NK-92 treated with Interleukin-12 subunit alpha and Interleukin-12 subunit beta, amount 100 ng/mL, for 24 hours (cell line): ENCODE measurements around the gene ELF4.
A peak's percentile ranks its signal among the peaks of the same experiment; 100 is the strongest.

Experiments used
- DNase-seq: peaks from one replicate; lab custom pipeline; 2025; lab: John Stamatoyannopoulos, UW

ELF4 gene

DNA sequence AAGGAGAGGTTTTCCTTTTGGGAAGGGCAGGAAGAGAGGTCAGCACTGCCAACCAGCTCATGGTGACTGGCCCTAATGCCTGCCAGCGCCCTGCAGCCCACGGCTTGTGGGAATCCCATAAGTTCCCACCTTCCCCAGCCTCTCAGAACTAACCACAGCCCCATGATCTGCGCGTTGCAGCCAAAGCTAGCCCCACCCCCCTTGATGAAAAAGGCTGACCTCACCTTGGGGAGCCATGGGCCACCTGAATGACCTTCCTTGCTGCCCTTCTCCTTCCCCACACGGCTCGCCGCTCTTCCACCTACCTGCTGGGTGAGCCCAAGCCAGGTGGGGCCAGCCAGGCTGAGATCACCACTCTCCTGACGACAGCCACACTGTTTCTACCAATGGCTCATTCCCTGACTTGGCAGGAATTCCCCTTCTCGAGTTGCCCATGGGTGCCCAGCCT is 3.9 kb upstream of the ELF4 start:
- no peak for DNase-seq

DNA sequence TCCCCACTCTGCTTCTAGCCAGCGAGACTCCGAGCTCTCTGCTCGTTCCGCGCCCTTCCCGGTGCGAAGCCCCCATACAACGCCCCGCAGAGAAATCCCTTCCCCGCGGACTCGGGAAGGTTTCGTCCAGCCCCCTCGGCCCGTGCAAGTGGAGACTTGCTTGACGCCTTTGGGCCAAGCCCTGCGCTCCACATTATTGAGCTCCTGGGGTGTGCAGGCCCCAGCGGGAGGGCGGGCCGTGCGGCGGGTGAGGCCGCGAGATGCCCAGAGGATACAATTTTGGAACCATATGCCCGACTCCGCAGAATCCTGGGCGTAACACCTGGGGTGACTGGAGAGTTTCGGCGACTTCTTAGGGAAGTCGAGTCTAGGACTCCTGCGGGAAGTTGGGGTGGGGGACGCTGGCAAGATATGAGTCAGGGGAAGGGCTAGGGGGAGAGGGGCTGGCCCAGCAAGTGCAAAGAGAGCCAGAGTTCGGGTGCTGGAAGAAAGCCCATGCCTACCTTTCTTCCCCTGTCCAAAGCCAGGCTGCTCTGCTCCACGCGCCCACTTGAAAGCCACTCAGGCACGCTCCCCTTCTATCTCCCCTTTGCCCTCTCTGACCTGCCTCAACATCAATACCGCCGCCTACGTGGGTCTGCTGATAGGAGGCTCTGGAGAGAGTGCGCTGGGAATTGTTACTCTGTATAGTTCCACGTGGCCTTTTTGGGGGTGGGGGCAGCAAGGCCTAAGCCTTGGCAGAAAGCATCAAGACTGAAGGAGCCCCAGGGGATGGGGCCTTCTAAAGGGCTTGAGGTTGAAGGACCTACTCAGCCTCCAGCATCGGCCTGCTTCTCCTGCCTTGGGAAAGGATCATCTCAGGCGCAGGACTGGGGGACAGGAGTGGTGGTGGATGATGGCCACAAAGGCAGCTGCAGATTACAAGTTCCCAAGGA is 1.2 kb upstream of the ELF4 start:
- no peak for DNase-seq

DNA sequence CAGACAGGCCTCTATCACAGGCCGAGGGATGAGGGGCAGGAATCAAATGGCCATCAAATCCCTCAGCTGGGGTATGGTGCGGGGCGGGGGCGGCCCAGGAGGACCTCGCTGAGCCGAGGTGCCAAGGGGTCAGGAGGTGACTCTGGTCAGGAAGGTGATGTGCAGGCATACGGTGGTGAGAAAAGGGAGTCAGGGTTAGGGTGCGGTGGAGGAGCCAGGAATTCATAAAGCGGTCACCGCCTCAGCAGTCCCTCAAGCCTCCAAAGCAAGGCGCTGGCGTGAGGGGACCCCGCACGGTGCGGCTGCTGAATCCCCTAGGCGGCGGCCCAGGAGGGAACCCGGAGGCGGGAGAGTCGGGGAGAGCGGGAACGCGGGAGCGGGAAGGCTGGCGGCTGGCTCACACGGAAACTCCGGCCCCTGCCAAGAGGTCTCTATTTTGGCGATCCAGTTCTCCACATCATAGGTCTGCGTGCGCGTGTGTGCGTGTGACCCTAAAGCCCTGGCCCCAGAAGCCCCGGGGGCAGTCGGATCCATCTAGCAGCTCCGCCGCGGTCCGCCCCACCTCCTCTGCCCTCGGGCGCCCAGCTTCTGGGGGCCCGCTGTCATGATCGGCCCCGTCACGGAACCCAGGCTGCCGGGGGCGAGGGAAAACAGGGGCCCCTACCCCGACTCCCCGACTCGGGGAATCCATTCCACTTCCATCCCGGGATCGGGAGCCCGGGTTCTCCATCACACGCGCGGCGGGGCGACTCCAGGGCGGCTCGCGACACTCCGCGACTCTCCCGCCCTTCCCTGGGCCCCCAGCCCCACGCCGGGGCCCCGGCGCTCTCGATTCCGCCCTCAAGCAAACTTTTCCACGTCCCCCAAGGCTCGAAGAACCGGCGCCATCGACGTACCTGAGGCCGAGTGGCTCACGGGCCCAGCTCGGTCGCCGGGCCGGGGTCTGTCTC is 593 bp downstream of the ELF4 start:
- DNase-seq = no peak

DNA sequence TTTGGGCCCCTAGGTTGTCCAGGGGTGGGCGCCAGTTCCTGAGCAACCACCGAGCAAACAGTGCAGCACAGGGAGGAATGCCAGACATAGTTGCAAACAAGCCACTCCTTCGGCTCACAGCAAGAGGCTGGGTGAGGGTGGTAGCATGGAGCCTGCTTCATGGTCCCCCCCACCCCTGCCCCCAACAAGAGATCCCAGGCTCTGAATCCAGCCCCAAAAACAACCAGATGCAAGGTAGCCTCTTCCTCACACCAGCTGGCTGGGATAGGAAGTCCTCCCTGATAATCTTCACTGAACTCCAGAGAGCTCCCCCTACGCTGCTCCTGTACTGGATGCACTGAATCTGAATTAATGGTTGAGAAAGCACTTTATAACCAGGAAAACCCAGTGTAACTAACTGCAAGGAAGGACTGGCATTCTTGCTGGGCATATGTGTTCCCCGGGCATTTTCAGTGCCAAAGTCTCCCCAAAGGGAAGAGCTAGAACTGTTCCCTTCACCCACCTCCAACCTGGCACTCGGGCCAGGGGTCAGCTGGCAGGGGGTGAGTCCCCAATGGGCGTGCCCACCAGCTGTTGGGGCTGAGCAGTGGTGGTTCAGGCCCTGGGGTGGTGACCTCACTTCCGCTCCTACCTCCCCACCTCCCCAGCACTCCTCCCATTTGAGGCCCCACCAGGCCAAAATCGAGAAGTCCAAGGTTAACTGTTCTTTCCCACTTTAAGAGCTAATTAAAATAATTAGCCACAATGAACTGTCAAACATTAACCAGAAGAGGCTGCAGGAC is 1.5 kb downstream of the ELF4 start:
- peak; percentile 23 for DNase-seq

DNA sequence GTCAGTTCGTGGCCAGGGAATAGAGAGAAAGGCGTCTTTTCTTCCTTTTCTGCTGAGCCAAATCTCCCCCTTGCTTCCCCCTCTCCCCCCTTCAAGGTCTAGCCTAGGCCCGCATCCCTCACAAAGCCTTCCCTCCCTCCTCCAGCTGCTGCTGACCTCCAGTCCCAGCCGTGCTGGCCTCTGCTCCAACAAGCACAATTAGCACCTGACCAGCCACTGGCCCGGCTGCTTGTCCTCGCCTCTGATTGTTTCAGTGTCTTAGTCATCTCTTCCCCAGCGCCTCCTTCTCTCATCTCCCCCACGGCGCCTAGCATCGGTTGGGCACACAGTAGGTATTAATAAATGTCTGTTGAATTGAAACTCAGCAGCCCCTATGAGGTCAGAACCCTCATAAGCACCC is 4.2 kb downstream of the ELF4 start:
- no peak for DNase-seq

DNA sequence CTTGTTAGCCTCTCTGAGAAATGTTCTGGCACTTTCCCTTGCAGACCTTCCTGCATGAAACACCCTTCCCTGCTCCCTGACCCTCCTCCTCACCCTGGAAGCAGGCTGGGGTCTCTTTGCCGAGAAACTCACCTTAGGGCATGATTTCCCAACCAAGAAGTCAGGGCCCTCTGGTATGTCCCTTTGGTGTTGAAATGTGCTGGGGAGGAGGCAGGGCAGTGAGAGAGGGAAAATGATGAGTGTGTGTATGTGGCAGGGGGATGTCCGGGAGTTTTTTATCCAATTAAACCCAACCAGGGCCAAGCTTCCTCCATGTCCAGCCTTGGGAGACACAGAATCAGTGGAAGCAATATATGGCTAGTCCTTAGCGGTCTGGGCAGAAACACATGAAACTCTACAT is 5.1 kb downstream of the ELF4 start:
- no peak for DNase-seq

DNA sequence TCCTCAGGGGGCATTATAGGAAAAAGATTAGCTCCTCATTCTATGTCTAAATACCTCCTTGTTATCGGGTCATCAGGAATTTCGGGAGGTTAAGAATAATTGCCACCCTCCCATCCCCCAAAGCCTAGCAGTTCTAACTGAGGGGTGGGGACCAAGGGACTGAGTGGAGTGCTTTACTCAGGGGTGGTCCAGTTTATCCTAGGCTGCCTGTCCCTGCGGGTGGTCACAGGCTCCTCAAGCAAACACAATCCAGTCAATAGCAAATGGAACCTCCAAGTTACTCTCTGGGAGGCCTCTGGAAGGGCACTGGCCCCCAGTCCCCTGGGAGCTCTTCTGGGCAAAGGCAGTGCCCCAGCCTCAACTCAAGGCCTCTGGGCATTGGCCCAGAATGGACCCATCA is 6.7 kb downstream of the ELF4 start:
- DNase-seq = no peak

DNA sequence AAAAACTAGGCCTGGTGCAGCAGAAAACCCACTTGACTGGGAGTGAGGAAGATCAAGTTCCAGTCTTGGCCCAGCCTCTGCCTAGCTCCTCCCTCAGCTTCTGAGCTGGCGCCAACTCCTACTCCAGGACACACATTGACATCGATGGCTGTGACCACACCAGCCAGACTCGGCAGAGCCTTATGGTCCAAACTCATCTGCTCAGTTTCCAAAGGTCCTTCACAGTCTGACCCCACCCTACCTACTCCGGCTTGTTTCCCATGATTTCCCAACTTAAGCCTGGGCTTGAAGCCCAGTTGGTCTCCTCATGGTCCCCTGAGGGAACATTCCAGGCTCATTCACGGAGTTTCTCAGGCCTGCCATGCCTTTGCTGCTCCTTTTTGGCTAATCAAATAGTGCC is 10.1 kb downstream of the ELF4 start:
- no peak for DNase-seq

DNA sequence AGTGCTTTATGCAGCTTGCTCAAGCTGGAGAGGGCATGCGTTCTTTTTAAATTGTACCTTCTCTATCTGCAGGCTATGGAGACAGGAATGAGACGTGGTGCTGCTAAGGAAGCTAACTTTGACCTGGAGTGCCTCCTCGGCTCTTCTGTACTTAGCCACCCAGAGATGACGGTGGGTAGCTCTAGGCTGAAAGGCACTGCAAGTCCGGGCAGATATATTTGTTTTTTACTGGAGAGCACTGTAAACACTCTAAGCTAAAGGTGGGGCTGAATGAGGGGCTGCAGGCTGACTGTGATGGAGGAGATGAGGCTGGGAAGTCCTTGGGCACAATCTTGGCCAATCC is 12.1 kb downstream of the ELF4 start:
- DNase-seq = no peak

DNA sequence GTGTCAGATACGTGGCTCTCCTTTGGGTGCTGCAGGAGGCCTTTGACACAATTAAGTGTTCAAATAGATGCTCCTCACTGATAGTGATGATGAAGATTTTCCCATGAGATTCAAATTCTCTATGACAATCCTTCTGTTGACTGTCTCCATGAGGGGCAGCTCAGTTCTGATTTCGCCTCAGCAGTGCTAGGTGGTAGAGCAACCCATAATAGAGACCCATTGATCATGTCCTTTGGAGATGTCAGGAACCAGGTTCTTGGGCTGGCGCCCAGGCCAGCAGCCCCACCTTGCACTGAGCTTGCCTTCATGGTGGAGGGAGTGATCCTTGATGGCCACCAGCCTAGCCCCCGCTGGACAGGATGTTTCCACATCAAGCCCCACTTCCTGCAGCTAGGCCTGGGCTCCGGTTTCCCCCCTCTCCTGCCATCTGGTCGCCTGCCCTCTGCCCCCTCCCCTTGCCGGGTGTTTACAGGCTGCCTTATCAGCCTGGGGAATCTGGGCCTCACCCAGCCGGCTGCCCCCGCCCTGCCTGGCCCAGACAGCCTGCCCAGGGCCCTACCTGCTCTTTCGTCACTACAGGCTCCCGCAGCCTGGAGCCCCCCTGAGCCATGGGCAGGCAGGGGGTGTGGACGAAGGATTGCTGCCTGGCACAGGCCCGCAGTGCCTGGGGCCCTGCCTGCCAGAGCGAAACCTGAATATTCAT is 12.6 kb downstream of the ELF4 start:
- no peak for DNase-seq

DNA sequence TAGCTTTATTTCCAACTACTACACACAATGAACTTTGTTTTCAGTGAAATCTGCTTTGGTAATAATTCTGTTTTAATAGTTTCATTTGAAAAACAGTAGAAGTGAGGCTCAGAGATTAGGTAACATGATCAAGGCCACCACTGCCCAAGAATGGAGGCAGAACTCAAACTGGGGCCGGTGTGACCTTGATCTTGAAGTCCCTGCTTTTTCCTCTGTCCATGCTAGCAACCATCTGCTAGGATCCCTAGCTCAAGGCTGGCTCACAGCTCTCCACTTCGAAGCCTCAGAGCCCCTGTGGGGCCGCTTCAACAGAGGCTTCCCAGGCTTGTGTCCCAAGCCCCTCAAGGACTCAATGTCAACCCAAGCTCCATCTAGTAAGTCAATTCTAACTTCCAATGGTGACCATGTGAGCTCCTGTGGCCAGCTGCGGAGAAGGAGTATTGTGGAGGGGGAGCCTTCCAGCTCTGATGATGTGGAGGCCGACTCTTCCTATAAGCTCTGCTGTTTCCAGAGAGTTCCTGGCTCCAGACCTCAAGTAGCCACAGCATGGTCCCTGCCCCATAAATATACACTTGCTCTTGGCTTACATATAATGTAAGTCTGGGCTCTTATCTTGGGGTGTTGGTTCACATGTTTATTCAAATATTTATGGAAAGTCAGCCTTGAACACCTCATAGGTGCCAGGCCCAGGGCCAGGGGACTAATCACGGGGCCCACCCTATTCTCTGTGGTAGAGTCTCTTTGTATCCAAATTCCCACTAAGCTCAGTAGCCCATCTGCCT is 14.9 kb downstream of the ELF4 start:
- DNase-seq = no peak

DNA sequence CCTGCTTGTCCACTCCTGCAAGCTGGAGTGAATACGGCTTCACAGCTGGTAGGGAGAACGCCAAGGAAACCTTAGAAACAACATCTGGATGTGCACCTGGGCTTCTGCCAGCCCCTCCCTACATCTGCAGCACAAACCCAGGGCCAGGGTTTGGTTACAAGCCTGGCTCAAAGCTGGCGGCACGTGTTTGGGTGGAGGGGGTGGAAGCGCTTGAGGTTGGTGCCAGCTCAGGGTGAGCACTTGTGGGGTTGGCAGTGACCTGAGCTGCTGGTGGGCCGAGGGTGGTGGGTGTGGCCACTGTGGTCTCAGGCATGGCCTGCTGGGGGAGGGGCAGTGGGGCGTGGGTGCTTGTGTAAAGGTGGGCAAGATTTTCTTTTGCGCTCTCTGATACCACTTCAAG is 15.6 kb downstream of the ELF4 start:
- DNase-seq = no peak

DNA sequence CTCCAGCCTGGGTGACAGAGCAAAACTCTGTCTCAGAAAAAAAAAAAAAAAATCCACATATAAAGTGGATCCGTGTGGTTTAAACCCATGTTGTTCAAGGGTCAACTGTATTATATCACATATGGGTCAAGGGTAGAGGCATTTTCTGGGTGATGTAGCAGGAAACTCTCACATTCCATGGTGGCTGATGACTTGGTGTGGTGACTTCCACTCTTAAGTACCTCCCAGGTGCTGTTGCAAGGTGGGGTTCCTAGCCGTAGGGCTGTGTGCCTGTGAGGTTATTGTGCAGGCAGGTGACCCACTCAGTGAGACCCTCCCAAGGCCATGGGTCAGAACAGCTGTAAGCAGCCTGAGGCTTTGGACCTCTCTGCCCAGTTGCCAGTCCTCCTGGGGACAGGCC is 17.0 kb downstream of the ELF4 start:
- DNase-seq = no peak

DNA sequence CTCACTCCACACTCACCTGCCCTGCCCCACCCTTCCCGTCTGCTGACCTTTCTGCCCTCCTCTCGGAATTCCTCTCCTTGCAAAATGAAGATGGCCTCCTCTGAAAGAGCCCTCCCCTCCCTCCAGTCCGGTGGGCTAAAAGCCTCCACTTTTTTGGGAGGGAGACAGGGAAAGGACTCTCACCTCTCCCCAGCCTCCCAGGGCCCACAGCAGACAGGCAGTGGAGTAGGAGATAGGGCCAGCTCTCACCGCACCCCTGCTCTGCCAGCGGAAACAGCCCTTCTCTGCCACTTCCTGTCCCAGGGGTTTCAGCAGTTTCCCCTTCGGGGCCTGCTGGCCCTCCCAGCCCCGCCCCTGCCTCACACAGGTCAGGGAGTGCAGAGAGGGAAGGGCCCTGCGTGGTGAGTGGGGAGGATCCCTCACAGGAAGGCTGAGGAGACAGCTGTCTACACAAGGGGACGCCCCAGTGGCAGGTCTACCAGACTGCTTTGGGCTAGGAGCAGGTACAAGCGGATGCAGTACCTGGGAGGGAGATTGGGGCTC is 18.2 kb downstream of the ELF4 start:
- DNase-seq = peak; percentile 86

DNA sequence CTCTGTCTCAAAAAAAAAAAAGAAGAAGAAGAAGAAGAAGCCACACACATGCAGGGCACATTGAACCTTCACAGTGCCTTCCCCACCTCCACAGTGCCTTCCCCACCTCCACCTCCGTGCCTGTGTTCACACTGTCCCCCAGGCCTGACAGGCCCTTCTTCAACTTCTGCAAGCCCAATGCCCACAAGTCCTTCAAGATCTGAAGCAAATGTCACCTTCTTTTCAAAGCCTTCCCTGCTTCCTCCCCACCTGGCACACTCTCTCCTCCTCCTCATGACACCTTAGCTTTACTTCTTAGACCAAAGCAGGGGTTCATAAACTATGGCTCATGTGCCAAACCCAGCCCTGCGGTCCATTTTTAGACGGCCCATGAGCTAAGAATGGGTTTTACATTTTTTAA is 19.9 kb downstream of the ELF4 start:
- DNase-seq = no peak

DNA sequence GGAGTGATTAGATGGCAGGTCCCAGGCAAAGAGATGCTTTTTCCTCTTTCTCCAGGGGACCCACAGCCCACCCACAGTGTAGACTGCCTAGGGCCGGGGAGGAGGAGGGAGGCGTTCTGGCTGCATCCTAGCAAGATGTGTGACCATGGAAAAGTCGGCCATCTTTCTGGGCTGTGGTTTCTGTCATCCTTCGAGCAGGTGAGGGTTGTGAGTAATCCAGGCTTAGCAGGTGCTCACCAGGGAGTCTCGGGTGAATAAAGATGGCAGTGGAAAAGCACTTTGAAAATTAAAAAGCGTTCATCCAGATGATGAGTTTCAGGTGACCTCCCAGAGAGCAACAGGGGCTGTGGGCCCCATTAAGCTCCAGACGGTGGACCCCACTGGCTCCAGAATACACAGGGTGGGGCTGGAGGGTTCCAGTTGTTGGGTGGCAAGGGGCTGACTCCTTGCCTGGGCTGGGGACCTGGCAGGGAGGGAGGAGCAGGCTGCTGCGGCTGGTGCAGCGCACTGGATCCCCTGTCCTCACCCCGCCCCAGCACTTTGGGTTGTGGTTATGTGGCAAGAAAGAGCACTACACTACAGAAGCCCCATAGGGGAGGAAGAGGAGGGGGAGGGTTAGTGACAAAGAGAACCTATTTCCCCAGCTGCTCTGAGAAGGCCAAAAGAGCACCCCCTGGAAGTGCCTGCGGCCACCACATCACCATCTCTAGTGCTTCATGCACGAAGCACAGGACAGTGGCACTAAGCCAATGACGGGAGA is 23.7 kb downstream of the ELF4 start:
- peak; percentile 66 for DNase-seq

DNA sequence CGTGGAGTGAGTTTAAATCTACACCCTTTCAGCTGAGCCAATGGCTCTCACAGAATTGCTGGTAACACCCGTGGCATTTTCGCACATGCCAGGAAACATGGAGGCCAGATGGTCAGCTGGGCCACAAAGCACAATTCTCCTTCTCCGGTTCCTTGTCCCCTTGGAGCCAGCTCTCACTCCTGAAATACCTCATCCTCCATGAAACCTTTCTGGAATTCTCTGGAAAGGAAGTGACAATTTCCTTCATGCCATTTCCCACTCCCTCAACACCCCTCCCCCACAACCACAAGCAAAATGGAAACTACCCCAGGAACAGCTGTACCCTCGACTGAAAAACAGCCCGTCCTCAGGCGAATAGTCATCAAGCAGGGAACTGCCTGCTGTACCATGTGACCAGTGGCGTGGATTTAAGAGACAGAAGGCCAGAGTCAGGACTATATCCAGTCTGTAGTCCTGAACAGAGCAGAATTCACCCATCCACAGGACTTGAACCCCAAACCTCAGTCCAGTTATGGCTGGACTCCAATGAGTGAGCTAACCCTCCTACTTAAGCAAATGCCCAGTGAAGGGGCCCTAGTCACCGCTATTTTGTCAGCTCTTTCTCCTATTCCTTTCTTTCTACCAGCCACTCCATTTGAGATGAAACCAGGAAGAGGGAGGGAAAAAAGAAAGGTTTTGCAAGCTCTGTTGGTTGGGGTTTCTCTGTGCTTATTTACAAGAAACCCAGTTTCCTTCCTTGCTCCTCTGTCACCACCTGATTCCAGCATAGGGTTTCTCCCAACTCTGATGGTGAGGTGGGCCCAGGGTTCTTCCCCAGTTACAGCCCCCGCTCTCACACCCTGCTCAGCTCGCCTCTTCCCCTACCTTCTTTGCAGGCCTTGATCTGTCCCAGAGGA is 24.5 kb downstream of the ELF4 start:
- DNase-seq = no peak

DNA sequence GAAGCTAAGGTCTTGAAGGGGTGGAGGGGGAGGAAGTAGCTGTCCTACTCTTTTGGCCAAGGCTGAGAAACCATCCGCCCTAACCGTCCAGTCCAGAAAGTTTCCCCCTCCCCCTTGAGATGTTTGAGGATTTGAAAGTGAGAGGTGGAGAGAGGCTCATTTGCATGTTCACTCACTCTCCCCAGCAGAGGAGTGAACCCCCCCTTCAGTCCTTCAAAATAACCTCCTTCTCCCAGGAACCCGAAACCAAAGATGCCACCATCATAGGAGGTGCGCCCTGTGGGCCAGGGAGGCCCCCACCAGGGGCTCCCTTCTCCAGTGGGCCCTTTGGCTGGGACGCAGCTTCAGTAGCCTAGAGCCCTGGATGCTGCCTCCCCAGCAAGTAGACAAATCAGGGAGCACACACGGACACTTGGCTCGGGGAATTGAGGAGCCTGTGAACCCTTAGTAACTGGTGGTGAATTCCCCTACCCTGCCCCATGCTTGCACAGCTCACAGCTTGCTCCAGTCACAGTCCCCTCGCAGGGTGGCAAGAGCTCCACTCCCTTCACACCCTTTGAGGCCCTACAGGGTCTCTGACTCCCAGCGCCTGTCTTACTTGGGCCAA is 25.6 kb downstream of the ELF4 start:
- peak; percentile 19 for DNase-seq
